Stimulated activated CD4-positive, alpha-beta T cell treated with anti-CD3 and anti-CD28 coated beads, Interleukin-15, amount 100 ng/mL, for 48 hours (primary cell): ENCODE measurements around the gene UBE2L6.
A peak's percentile ranks its signal among the peaks of the same experiment; 100 is the strongest.
"Not testable (repeated sequence)": the region's sequence is repeated elsewhere in the genome, so short reads cannot be mapped to it uniquely, and the experiment has no call there.

Experiments
- DNase-seq, 2 donors: peaks; one replicate each; pipeline ENCODE4 v3.0.0-alpha.2; 2020; ENCODE audit warnings: low read depth in 2 of 2

UBE2L6 gene

GRCh38 chr11:57566905-57567514, 462 bp downstream of the UBE2L6 start:
- DNase-seq: no peak

- DNase-seq: no peak
These were observed 1.2 kb downstream of the UBE2L6 start for GRCh38 chr11:57566005-57566904.

GRCh38 chr11:57562596-57562995, 4.9 kb downstream of the UBE2L6 start:
- no peak for DNase-seq

- no peak for DNase-seq
These were observed 7.3 kb downstream of the UBE2L6 start for GRCh38 chr11:57560146-57560545.

- DNase-seq: no peak
These were observed 11.4 kb downstream of the UBE2L6 start for GRCh38 chr11:57556041-57556440.

GRCh38 chr11:57555393-57555792, 12.1 kb downstream of the UBE2L6 start:
- DNase-seq: no peak

- no peak for DNase-seq
These were observed 15.0 kb downstream of the UBE2L6 start for GRCh38 chr11:57552479-57552878.

- DNase-seq: no peak
These were observed 15.5 kb downstream of the UBE2L6 start for GRCh38 chr11:57551941-57552340.

GRCh38 chr11:57549983-57550382, 17.5 kb downstream of the UBE2L6 start:
- no peak for DNase-seq

GRCh38 chr11:57547854-57548377, 19.6 kb downstream of the UBE2L6 start:
- DNase-seq: no peak

- DNase-seq: no peak
These were observed 20.5 kb downstream of the UBE2L6 start for GRCh38 chr11:57546869-57547475.

GRCh38 chr11:57546451-57546850, 21.0 kb downstream of the UBE2L6 start:
- DNase-seq: no peak

- DNase-seq: no peak
These were observed 21.6 kb downstream of the UBE2L6 start for GRCh38 chr11:57545883-57546282.

- DNase-seq: no peak
These were observed 22.9 kb downstream of the UBE2L6 start for GRCh38 chr11:57544566-57544965.

GRCh38 chr11:57543593-57543992, 23.9 kb downstream of the UBE2L6 start:
- DNase-seq: no peak

- no peak for DNase-seq
These were observed 24.9 kb downstream of the UBE2L6 start for GRCh38 chr11:57542582-57542981.

- no peak for DNase-seq
These were observed 26.3 kb downstream of the UBE2L6 start for GRCh38 chr11:57541169-57541568.

- DNase-seq: no peak
These were observed 28.1 kb downstream of the UBE2L6 start for GRCh38 chr11:57539342-57539741.

- DNase-seq: no peak
These were observed 30.4 kb downstream of the UBE2L6 start, which contains the start of gene SMTNL1 for GRCh38 chr11:57536947-57537619. TSS of gene SMTNL1 (plus strand) at chr11:57537595. CDS start at chr11:57542643, 5,048 bp downstream.

- not testable (repeated sequence) for DNase-seq
These were observed 33.0 kb downstream of the UBE2L6 start for GRCh38 chr11:57534449-57534848.

- peak; percentile 90 to 93 for DNase-seq
These were observed 36.6 kb downstream of the UBE2L6 start, which contains the start of gene TIMM10 for GRCh38 chr11:57530596-57531507. TSS of gene TIMM10 (minus strand) at chr11:57530754. CDS start at chr11:57530189, 565 bp downstream.
